HL-60 (cell line): ENCODE measurements around the gene SWAP70.

Source experiments
- DNase-seq, 2 experiments: peaks; one replicate each; pipeline ENCODE4 v3.0.0-alpha.2; 2010 to 2020; ENCODE audit warnings: low read depth in 1 of 2, low spot score in 1 of 2
- H3K27ac ChIP-seq: fragments of 250-450 bp; sonication (Bioruptor Pico); replicated peaks from 2 replicates; pipeline ENCODE4 v1.5.1; 2020; ENCODE audit warnings: mild to moderate bottlenecking, moderate library complexity
- H3K27me3 ChIP-seq: fragments of 250-450 bp; sonication (Bioruptor Pico); 2 replicates; pipeline ENCODE4 v1.5.1; 2021; ENCODE audit warnings: mild to moderate bottlenecking, moderate library complexity; ENCODE audit not compliant: insufficient read depth, poor library complexity, severe bottlenecking
- H3K4me3 ChIP-seq: replicated peaks from 2 replicates; pipeline ENCODE4 v1.5.1; 2011; ENCODE audit warnings: mild to moderate bottlenecking, control low read depth, low read length; ENCODE audit not compliant: insufficient read depth
- GABPA ChIP-seq: IDR thresholded peaks from 2 replicates; pipeline ENCODE4 v1.6.1; 2012; ENCODE audit warnings: low read depth
- POLR2AphosphoS5 ChIP-seq: IDR thresholded peaks from 2 replicates; pipeline ENCODE4 v1.6.1; 2012; ENCODE audit warnings: low read depth
- SPI1 ChIP-seq: IDR thresholded peaks from 2 replicates; pipeline ENCODE4 v1.6.1; 2012; ENCODE audit warnings: low read depth, mild to moderate bottlenecking, borderline replicate concordance
- TF ChIP-seq, protein P1 (sequence below): IDR thresholded peaks from 2 replicates; pipeline ENCODE4 v1.6.1; 2012; ENCODE audit warnings: low read depth; ENCODE audit not compliant: insufficient replicate concordance
- TF ChIP-seq, protein P2 (sequence below): IDR thresholded peaks from one replicate; pipeline ENCODE4 v1.5.1; 2011; ENCODE audit warnings: low read length, control low read depth, inconsistent platforms; ENCODE audit not compliant: insufficient read depth

SWAP70 gene

DNA sequence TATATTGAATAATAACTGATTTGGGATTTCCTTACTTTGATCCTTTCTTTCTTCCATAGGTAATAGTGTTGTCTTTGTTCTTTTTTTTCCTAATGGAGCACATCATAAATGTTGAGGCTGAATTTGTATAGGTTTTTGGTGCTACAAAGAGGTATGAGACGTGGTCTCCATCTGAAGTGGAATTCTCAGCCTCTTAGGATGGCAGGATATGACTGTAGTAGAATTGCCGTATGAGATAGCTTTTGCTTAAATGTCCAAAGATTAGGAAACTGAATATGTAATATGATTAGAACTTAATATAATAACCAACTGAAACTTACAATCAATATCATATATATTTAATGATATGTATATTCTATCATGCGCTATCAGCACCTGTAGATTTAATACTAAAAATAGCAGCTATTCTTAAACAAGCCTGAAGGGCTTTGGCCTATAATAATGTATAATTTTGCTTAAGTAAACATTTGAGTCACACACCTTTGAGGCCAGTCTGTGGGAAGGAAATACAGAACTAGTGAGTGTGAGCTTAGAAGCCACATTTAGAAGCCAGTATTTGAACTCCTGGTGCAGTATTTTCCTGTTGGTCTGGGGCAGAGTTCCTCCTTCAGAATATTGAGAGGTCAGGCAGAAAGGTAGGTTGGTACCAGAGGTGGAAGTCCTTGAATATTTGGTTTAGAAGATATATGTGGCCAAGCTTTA is 62.6 kb downstream of the SWAP70 start:
- H3K4me3 ChIP-seq: no peak overlapping the region
- no peak for TF ChIP-seq SPI1
- TF ChIP-seq, protein P1, sequence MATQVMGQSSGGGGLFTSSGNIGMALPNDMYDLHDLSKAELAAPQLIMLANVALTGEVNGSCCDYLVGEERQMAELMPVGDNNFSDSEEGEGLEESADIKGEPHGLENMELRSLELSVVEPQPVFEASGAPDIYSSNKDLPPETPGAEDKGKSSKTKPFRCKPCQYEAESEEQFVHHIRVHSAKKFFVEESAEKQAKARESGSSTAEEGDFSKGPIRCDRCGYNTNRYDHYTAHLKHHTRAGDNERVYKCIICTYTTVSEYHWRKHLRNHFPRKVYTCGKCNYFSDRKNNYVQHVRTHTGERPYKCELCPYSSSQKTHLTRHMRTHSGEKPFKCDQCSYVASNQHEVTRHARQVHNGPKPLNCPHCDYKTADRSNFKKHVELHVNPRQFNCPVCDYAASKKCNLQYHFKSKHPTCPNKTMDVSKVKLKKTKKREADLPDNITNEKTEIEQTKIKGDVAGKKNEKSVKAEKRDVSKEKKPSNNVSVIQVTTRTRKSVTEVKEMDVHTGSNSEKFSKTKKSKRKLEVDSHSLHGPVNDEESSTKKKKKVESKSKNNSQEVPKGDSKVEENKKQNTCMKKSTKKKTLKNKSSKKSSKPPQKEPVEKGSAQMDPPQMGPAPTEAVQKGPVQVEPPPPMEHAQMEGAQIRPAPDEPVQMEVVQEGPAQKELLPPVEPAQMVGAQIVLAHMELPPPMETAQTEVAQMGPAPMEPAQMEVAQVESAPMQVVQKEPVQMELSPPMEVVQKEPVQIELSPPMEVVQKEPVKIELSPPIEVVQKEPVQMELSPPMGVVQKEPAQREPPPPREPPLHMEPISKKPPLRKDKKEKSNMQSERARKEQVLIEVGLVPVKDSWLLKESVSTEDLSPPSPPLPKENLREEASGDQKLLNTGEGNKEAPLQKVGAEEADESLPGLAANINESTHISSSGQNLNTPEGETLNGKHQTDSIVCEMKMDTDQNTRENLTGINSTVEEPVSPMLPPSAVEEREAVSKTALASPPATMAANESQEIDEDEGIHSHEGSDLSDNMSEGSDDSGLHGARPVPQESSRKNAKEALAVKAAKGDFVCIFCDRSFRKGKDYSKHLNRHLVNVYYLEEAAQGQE: no peak
- H3K27me3 ChIP-seq: no peaks in the 10 kb centered on the region
- DNase-seq: no peak
- H3K27ac ChIP-seq: no peak overlapping the region

DNA sequence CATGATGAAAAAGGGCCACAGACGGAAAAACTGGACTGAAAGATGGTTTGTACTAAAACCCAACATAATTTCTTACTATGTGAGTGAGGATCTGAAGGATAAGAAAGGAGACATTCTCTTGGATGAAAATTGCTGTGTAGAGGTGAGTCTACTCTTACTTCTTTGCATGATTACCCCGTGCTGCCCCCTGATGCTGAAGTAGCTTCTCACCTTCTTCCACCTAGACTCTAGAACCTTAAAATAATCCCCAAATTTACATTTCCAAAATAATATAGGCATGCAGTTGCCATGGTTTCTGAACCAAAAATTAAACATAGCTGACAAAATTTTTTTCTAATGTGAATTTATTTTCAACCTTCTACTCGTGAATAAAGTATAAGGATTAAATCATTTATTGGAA is 64.2 kb downstream of the SWAP70 start:
- no peak overlapping the region for H3K4me3 ChIP-seq
- H3K27me3 ChIP-seq: no peaks in the 10 kb centered on the region
- no peak overlapping the region for H3K27ac ChIP-seq
- TF ChIP-seq GABPA (no peak), POLR2AphosphoS5 (no peak), SPI1 (no peak)
- TF ChIP-seq, protein P2, sequence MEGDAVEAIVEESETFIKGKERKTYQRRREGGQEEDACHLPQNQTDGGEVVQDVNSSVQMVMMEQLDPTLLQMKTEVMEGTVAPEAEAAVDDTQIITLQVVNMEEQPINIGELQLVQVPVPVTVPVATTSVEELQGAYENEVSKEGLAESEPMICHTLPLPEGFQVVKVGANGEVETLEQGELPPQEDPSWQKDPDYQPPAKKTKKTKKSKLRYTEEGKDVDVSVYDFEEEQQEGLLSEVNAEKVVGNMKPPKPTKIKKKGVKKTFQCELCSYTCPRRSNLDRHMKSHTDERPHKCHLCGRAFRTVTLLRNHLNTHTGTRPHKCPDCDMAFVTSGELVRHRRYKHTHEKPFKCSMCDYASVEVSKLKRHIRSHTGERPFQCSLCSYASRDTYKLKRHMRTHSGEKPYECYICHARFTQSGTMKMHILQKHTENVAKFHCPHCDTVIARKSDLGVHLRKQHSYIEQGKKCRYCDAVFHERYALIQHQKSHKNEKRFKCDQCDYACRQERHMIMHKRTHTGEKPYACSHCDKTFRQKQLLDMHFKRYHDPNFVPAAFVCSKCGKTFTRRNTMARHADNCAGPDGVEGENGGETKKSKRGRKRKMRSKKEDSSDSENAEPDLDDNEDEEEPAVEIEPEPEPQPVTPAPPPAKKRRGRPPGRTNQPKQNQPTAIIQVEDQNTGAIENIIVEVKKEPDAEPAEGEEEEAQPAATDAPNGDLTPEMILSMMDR: no peak
- TF ChIP-seq, protein P1: no peak
- DNase-seq: no peak

DNA sequence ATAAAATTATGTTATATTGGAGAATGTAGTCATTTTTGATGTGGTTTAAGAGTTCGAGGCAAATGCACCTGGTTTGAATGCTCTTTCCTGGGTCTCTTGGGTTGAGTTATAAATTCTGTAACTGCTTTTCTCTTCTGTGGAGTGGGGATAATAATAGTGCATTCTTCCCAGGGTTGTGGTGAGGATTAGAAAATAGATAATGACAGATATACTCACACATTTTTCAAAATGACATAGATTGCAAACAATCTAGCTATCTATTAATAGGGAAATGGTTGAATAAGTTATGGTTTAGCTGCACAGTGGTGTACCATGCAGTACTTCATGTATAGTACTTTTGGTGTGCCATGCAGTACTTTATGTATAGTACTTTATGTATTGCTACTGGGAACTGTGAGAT is 67.4 kb downstream of the SWAP70 start:
- no peak overlapping the region for H3K27ac ChIP-seq
- no peak overlapping the region for H3K4me3 ChIP-seq
- no peaks in the 10 kb centered on the region for H3K27me3 ChIP-seq
- no peak for TF ChIP-seq GABPA
- no peak for TF ChIP-seq POLR2AphosphoS5
- TF ChIP-seq, protein P1: no peak
- TF ChIP-seq, protein P2: no peak
- TF ChIP-seq SPI1: no peak
- no peak for DNase-seq
